Endothelial cell of umbilical vein (primary cell): ENCODE results near the gene SCAMP2. TPM values are rescaled to one million over a fixed set of nuclear protein-coding genes. Genes with fewer than 3 reads are reported as not detected.

Experiments
- BruUV-seq: library from RNA; stranded (reverse); fragments of 400-500 nt; replicated peaks from 2 replicates; lab custom pipeline; 2021; lab: Mats Ljungman, UMichigan
- CTCF ChIA-PET: fragments of 300-600, 350-600 bp; sonication (Branson Sonifier 250); formaldehyde crosslinking; loops from one replicate; lab custom pipeline; 2021; ENCODE audit warnings: antibody characterized with exemption, inconsistent platforms; lab: Charles Lee
- POLR2A ChIA-PET: fragments of 300-600, 350-600 bp; sonication (Branson Sonifier 250); formaldehyde crosslinking; loops from one replicate; lab custom pipeline; 2021; ENCODE audit warnings: antibody characterized with exemption, inconsistent platforms; lab: Charles Lee
- DNase-seq: peaks from one replicate; pipeline ENCODE4 v3.0.0-alpha.2; 2011; ENCODE audit warnings: low read depth, low spot score
- FAIRE-seq: peaks from 2 replicates; lab custom pipeline; 2011; peaks lifted over from hg19 to GRCh38; lab: Jason Lieb, UNC
- H2AFZ ChIP-seq: 2 replicates; pipeline ENCODE4 v1.6.0; 2012; ENCODE audit warnings: low read depth, low read length, control low read depth, inconsistent platforms
- H3K27ac ChIP-seq: 2 replicates; pipeline ENCODE4 v1.5.1; 2011; ENCODE audit warnings: low read depth, mild to moderate bottlenecking, control low read depth, low read length, moderate library complexity; ENCODE audit not compliant: insufficient read depth
- H3K27me3 ChIP-seq, 2 experiments: 2 replicates each; pipeline versions ENCODE4 v1.6.0 to v1.6.1; 2011; ENCODE audit warnings: low read length in 2 of 2, mixed read lengths in 1 of 2; ENCODE audit not compliant: control insufficient read depth in 2 of 2, insufficient read depth in 2 of 2
- H3K36me3 ChIP-seq, 2 experiments: 2 replicates in 1 of 2; 3 replicates in 1 of 2; pipeline ENCODE4 v1.5.1; 2011; ENCODE audit warnings: low read length in 2 of 2, mild to moderate bottlenecking in 1 of 2, moderate library complexity in 1 of 2; ENCODE audit not compliant: control insufficient read depth in 2 of 2, insufficient read depth in 2 of 2; ENCODE audit errors: extremely low read depth in 1 of 2
- H3K4me1 ChIP-seq: 3 replicates; pipeline ENCODE4 v1.5.1; 2011; ENCODE audit warnings: mild to moderate bottlenecking, low read length; ENCODE audit not compliant: control insufficient read depth, insufficient read depth; ENCODE audit errors: extremely low read depth
- H3K4me2 ChIP-seq: 2 replicates; pipeline ENCODE4 v1.6.1; 2011; ENCODE audit warnings: low read length, control low read depth, mixed read lengths; ENCODE audit not compliant: insufficient read depth
- H3K4me3 ChIP-seq, 3 experiments: fragments of 200-600 bp in 1 of 3; sonication (generic), shearing (Covaris generic) in 1 of 3; replicated peaks in 1 of 3; 2 replicates each; pipeline ENCODE4 v1.5.1; 2011 to 2016; ENCODE audit warnings: control low read depth in 3 of 3, low read length in 3 of 3, mild to moderate bottlenecking in 2 of 3, inconsistent platforms in 1 of 3, low read depth in 1 of 3, moderate library complexity in 1 of 3; ENCODE audit not compliant: insufficient read depth in 1 of 3
- H3K79me2 ChIP-seq: 2 replicates; pipeline ENCODE4 v1.6.0; 2012; ENCODE audit warnings: low read length, inconsistent platforms; ENCODE audit not compliant: control insufficient read depth, insufficient read depth
- H3K9ac ChIP-seq: replicated peaks from 2 replicates; pipeline ENCODE3; 2011; ENCODE audit warnings: low read length, control low read depth; ENCODE audit not compliant: insufficient read depth; ENCODE audit errors: extremely low read depth
- H3K9me1 ChIP-seq: replicated peaks from 3 replicates; pipeline ENCODE4 v1.6.0; 2011; ENCODE audit warnings: mild to moderate bottlenecking, low read length; ENCODE audit not compliant: control insufficient read depth, insufficient read depth; ENCODE audit errors: extremely low read depth
- H3K9me3 ChIP-seq: replicated peaks from 2 replicates; pipeline ENCODE4 v1.5.1; 2012; ENCODE audit warnings: low read length, inconsistent platforms; ENCODE audit not compliant: control insufficient read depth, insufficient read depth
- H4K20me1 ChIP-seq: replicated peaks from 2 replicates; pipeline ENCODE3; 2011; ENCODE audit warnings: mild to moderate bottlenecking, low read length; ENCODE audit not compliant: control insufficient read depth, insufficient read depth; ENCODE audit errors: extremely low read depth
- CTCF ChIP-seq, 2 donors: IDR thresholded peaks; 1 replicate in 1 of 2; 2 replicates in 1 of 2; pipeline ENCODE4 v1.5.1; 2011; ENCODE audit warnings: low read length in 2 of 2, mild to moderate bottlenecking in 2 of 2, moderate library complexity in 2 of 2, control low read depth in 1 of 2, inconsistent platforms in 1 of 2, low read depth in 1 of 2; ENCODE audit not compliant: insufficient read depth in 1 of 2; ENCODE audit errors: extremely low read depth in 1 of 2
- EZH2 ChIP-seq: IDR thresholded peaks from 2 replicates; pipeline ENCODE4 v1.6.1; 2012; ENCODE audit warnings: borderline replicate concordance, low read depth, mild to moderate bottlenecking, moderate library complexity, low read length, inconsistent platforms; ENCODE audit not compliant: severe bottlenecking
- FOS ChIP-seq: IDR thresholded peaks from 2 replicates; pipeline ENCODE4 v1.6.1; 2011; ENCODE audit warnings: mild to moderate bottlenecking, low read length, moderate library complexity, borderline replicate concordance; ENCODE audit not compliant: insufficient read depth
- GATA2 ChIP-seq: IDR thresholded peaks from 2 replicates; pipeline ENCODE4 v1.7.0; 2011; ENCODE audit warnings: low read depth, mild to moderate bottlenecking, moderate library complexity, mixed read lengths, low read length; ENCODE audit not compliant: insufficient read length, insufficient read depth
- JUN ChIP-seq: IDR thresholded peaks from 2 replicates; pipeline ENCODE4 v1.6.1; 2011; ENCODE audit warnings: borderline replicate concordance, low read depth; ENCODE audit not compliant: insufficient read length, insufficient read depth
- MAX ChIP-seq: IDR thresholded peaks from 2 replicates; pipeline ENCODE4 v1.6.1; 2011; ENCODE audit not compliant: insufficient read depth, insufficient read length
- MYC ChIP-seq: IDR thresholded peaks from one replicate; pipeline ENCODE4 v1.6.1; 2011; ENCODE audit warnings: mild to moderate bottlenecking, low read depth, low read length
- POLR2A ChIP-seq: IDR thresholded peaks from 2 replicates; pipeline ENCODE4 v1.6.1; 2012; ENCODE audit warnings: low read depth, mild to moderate bottlenecking, control low read depth, low read length
- POLR2AphosphoS5 ChIP-seq: IDR thresholded peaks from 2 replicates; pipeline ENCODE4 v1.6.1; 2012; ENCODE audit warnings: low read depth, mild to moderate bottlenecking, control low read depth, low read length, moderate library complexity; ENCODE audit not compliant: insufficient read depth
- dilution Hi-C: fragments of 300-500 bp; cut with MboI; formaldehyde crosslinking; loops from one replicate; pipeline ENCODE4 v1.15.0; 2019; ENCODE audit warnings: low sequenced_read_pairs; ENCODE audit not compliant: extremely low pct_ligation_motif_present
- intact Hi-C: fragments of 100-400 bp; cut with micrococcal nuclease; formaldehyde crosslinking; loops from one replicate; pipeline ENCODE4 v1.10.0; 2022
- polyA plus RNA-seq, 4 experiments: library from polyadenylated mRNA; depleted of rRNA in 3 of 4; stranded (reverse) in 3 of 4; unstranded in 1 of 4; fragments of >200 nt; gene quantifications; 2 replicates each; pipeline versions ENCODE4 v1.2.1 to v1.2.3, GENCODE V29; 2011 to 2012; ENCODE audit warnings: missing spikeins in 1 of 4
- total RNA-seq: library from RNA; stranded (reverse); gene quantifications from 2 replicates; pipeline ENCODE4 v1.2.3, GENCODE V29; 2021

Gene SCAMP2
- total and polyA plus RNA-seq, 2 donors (not counting 3 experiments of a cell fraction or from before 2014, with no cell fraction given) = 67.3 to 256 TPM

DNA sequence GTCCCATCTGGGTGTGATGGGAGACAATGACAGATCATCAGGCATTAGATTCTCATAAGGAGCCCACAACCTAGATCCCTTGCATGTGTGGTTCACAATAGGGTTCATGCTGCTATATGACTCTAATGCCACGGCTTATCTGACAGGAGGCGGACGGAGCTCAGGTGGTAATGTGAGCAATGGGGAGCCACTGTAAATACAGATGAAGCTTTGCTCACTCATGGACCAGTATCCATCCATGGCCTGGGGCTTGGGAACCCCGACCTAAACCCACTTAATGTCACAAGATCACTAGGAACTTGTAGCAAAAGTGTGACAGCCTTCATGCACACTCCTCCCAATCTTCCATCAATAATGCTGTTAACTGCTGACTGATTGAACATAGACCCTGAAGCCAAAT, 35.5 kb upstream of the SCAMP2 start:
- intact Hi-C loops (no loop called here), dilution Hi-C loops (no loop called here)
- no peak for TF ChIP-seq GATA2
- TF ChIP-seq POLR2AphosphoS5 = no peak
- no peak for TF ChIP-seq FOS
- TF ChIP-seq JUN = no peak
- no peak for TF ChIP-seq POLR2A
- TF ChIP-seq MAX = no peak
- TF ChIP-seq CTCF (IDR thresholded peaks at IDR 0.05; ENCODE audit: extremely low read depth in 1 of 2, insufficient read depth in 1 of 2, low read depth in 1 of 2, low read length in 2 of 2) = no peak
- no peak for TF ChIP-seq MYC
- TF ChIP-seq EZH2 = no peak
- H3K27me3 ChIP-seq = no peaks in the 10 kb centered on the region
- no peaks in the 10 kb centered on the region for H4K20me1 ChIP-seq
- H3K9ac ChIP-seq = no peak overlapping the region
- POLR2A ChIA-PET = no interaction called here
- H2AFZ ChIP-seq = no peak overlapping the region
- FAIRE-seq (no peak), DNase-seq (no peak)
- no peaks in the 10 kb centered on the region for H3K9me1 ChIP-seq
- CTCF ChIA-PET = no interaction called here
- H3K36me3 ChIP-seq = peaks cover 3 to 9% of the 10 kb centered on the region in 2 experiments
- no TSS peak for BruUV-seq
- peaks cover 11% of the 10 kb centered on the region for H3K4me1 ChIP-seq
- no peaks in the 10 kb centered on the region for H3K9me3 ChIP-seq
- H3K4me2 ChIP-seq = no peak overlapping the region
- H3K4me3 ChIP-seq = no peak overlapping the region
- no peak overlapping the region for H3K27ac ChIP-seq
- H3K79me2 ChIP-seq = peaks cover 15% of the 10 kb centered on the region
